Stimulated activated CD4-positive, alpha-beta T cell treated with anti-CD3 and anti-CD28 coated beads, Interleukin-1b, Interleukin-23, amount 100 ng/mL, for 1 hour (primary cell): ENCODE data around the gene CMKLR1.

Source experiments
- DNase-seq, 2 donors: peaks; one replicate each; pipeline ENCODE4 v3.0.0-alpha.2; 2020; ENCODE audit warnings: low read depth in 2 of 2

The CMKLR1 gene

GRCh38 chr12:108337235-108338223 lies 1.6 kb downstream of the CMKLR1 start:
- DNase-seq = no peak

DNA sequence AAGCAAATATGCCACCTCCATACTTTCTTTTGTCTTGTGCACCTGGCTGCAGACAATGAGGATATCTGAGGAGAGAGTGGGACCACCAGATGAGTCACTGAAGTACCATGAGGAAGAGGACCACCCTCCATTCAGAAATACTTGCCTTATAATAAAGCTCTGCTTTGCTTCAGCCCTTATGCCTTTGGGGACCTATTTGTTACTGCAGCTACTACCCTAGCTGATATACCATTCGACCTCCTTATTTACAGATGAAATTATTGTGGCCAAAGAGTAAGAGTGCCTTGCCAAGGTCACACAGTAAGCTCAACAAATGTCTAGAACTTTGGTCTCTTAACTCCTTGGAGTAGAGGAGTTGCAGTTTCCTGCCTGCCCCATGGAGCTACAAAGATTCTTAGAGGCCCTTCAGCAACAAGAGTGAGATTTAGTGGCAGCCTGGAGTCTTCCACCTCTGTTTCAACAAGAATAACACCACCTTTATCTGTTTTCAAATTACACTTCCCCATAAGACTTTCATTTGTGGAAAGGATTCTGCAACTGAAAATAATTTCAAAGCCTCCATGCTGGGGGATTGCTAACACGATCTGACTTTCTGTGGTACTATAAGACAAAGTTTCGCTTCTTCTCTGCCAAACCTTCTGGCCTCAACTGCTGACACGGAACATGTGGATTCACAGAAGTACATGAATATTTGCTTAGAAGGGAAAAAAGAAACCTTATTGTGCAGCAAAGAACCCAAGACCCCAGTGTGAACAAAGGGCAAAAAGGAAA lies 3.6 kb downstream of the CMKLR1 start:
- DNase-seq = no peak

- no peak for DNase-seq
Observed at GRCh38 chr12:108333898-108334699, 5.0 kb downstream of the CMKLR1 start.

DNA sequence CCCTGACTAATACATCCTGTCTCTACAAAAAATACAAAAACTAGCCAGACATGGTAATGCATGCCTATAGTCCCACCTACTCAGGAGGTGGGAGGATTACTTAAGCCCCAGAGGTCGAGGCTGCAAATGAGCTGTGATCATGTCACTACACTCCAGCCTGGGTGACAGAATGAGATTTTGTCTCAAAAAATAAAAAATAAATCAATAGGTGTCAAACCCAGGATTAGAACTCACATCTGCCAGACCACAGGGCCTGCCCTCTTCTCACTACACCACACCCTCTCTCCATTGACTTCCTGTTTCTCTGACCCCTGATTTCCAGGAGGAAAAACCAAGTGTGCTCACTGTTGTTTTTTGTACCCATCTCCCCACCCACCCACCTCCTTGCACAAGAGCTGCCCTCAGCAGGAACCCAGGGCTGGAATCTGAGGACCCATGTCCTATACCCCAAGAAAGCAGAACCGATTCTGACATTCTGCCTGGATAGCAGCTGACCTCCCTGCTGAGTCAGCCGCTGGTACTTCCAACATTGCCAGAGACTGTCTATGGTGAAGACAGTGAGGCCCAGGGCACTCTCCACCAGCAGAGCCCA lies 6.2 kb downstream of the CMKLR1 start:
- DNase-seq = no peak

GRCh38 chr12:108328420-108328819 lies 10.7 kb downstream of the CMKLR1 start:
- DNase-seq = no peak

DNA sequence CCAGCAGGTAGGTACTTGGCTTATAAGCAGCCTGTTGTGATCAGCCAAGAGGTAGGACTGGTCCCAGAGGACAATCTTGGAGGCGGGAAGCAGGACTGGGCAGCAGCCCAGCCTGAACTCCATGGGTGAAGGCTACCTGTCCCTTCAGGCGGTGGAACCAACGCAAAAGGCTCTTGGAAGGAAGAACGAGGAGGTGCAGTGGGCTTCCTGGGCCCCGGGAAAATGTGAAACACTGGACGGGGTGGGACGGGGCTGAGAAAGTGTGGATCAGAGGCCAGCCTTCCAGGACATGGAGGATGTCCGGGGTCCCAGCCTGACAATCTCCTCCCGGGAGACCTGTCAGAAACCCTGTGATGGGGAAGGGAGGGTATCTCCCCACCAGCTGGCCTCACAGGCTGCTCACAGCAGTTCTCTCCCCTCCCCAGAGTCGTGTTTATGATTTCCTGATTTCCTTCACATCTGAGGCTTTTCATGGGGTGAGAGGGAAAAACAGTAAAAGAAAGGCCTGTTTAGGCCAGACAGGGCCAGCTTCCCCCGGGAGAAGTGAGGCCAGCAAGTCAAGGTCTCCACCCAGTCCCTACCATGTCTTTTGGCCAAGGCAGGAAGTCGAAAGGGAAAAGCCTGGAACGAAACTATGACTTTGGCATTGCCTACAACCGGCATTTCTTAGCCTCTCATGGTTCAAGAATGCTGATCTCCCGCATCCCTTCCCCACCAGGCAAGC lies 11.3 kb downstream of the CMKLR1 start:
- no peak for DNase-seq

- no peak for DNase-seq
Observed at GRCh38 chr12:108326254-108326750, 12.8 kb downstream of the CMKLR1 start.

- DNase-seq = no peak
Observed at GRCh38 chr12:108325549-108325948, 13.6 kb downstream of the CMKLR1 start.

DNA sequence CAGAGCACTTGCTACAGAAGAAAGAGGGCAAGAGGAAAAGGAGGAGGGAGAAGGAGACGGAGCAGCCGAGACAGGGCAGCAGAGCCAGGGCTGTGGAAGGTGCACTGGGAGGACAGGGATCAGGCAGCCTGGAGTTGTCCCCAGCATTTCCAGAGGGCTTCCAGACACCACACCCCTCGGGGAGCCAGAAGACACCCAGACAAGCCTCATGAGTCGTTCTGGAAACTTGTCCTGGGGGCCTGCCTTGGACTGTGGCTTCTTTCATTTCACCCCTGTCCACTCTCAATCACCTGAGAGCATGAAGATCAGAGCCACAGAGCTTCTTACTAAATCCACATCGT lies 14.1 kb downstream of the CMKLR1 start:
- DNase-seq = no peak

DNA sequence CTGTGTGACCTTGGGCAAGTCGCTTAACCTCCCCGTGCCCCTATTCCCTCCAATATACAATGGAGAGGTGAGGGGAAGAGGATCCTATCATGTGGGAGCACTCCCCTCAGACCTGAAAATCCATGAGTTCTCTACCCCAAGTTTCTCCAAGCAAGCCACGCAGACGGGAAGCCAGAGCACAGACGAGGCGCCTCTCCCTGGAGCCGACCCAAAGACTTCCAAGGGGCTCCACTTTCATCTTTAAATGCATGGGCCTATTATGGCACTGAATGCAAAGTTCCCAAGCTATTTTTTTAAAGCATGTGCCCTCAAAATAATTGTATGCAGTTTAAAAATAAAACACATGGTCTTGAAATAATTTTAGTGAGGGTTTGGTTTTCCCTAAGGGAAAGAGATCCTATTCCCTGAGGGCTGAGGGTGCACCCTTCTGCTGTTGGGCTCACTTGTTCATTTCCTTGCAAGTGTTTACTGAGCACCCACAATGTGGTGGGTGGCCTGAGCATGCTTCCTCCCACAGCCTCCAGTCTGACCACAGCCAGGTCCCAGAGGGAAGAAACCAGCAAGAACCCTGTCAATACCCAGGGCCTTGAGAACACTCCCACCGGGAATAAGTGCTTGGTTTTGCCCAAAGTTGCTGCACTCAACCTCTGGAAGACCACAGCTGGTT lies 14.6 kb downstream of the CMKLR1 start:
- DNase-seq = no peak

- no peak for DNase-seq
Observed at GRCh38 chr12:108323581-108323980, 15.5 kb downstream of the CMKLR1 start.

- no peak for DNase-seq
Observed at GRCh38 chr12:108322998-108323397, 16.1 kb downstream of the CMKLR1 start.

DNA sequence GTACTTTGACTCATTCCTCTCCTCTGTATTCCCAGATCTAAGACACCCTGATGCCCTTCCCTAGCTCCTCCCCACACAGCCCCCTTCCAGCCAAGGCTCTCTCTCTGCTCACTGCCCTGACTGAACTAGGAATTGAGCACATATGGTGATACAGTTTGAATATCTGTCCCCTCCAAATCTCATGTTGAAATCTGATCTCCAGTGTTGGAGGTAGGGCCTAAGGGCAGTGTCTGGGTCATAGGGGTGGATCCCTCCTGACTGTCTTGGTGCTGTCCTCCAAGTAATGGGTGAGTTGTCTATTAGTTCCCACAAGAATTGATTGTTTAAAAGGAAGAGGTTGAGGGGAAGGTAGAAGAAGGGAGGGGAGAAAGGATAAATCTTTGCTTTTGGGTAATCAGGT lies 17.4 kb downstream of the CMKLR1 start:
- no peak for DNase-seq

DNA sequence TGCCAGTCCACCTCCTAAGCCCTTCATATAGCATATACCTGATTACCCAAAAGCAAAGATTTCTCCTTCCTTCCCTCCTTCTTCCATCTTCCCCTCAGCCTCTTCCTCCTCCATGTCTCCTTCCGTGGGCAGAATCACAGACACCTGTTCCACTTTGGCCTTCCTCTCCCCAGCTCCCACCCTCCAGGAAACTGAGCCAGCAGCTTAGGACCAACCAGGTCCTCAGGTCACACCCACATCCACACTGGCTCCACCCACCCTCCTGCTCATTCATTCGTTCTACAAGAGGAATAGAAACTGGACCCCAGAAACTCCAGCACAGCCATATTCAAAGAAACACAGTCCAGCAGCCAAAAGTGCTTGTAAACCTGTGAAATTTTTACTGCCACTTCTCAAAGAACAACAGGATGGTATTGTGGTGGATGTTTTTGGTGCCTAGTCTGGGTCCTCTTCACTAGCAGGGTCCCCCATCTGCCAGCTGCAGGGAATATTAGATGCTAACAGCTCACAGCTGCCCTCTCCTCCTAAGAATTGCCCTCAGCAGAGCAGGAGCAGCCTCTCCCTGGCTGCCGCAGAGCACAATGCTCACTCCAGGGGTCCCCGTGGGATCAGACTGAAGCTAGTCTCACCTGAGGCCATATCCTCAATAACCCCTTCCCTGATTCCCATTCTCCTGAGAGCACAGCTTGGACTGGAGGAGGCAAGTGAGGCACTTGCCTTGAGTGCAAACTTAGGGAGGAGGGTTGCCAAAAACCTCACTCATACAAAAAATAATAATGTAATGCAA lies 18.4 kb downstream of the CMKLR1 start:
- DNase-seq = no peak

GRCh38 chr12:108319277-108320234 lies 19.6 kb downstream of the CMKLR1 start:
- DNase-seq = no peak

GRCh38 chr12:108318472-108319275 lies 20.4 kb downstream of the CMKLR1 start:
- no peak for DNase-seq
